Measurements from ENCODE around the gene PTP4A2. TPM values are rescaled to one million over a fixed set of nuclear protein-coding genes. Genes with fewer than 3 reads are reported as not detected.

The PTP4A2 gene
- total and polyA plus RNA-seq, 8 donors, result 78.6 to 330 (median 167) TPM

DNA sequence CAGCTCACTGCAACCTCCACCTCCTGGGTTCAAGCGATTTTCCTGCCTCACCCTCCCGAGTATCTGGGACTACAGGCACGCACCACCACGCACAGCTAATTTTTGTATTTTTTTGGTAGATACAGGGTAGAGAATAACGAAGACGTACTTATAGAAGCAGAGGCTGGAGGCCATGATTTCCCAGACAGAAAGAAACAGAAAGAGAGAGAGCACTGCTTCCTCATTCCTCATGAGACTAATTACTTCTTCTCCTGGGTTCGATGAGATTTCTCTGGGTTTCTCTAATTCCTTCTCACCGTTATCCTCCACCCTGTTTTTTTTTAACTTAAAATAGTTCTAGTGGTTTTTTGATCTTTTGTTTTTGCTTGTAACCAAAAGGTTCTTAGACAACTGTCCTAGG is 23.4 kb upstream of the PTP4A2 start:
- Histone ChIP-seq H3K27ac (peak overlapping the region in 1 of 5 donors; percentile 36), H3K4me1 (peaks cover 14 to 51% (median 15%) of the 10 kb centered on the region in 4 donors), H3K9me3 (no peaks in the 10 kb centered on the region), H3K36me3 (no peaks in the 10 kb centered on the region), H3K27me3 (no peaks in the 10 kb centered on the region), H3K4me3 (no peak overlapping the region)
- TF ChIP-seq POLR2AphosphoS5 (IDR thresholded peaks at IDR 0.05) (no peak), EP300 (IDR thresholded peaks at IDR 0.05) (no peak), POLR2A (IDR thresholded peaks at IDR 0.05) (no peak)
- TF ChIP-seq, protein P1, sequence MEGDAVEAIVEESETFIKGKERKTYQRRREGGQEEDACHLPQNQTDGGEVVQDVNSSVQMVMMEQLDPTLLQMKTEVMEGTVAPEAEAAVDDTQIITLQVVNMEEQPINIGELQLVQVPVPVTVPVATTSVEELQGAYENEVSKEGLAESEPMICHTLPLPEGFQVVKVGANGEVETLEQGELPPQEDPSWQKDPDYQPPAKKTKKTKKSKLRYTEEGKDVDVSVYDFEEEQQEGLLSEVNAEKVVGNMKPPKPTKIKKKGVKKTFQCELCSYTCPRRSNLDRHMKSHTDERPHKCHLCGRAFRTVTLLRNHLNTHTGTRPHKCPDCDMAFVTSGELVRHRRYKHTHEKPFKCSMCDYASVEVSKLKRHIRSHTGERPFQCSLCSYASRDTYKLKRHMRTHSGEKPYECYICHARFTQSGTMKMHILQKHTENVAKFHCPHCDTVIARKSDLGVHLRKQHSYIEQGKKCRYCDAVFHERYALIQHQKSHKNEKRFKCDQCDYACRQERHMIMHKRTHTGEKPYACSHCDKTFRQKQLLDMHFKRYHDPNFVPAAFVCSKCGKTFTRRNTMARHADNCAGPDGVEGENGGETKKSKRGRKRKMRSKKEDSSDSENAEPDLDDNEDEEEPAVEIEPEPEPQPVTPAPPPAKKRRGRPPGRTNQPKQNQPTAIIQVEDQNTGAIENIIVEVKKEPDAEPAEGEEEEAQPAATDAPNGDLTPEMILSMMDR (IDR thresholded peaks at IDR 0.05), result no peak
- no peak for DNase-seq
- intact Hi-C loops (cut with DNase I; ENCODE audit: low total_unique reads), result loop anchor here (10.0 kb wide), 1 partner anchor 147 kb away; the partner anchor contains the start of gene SPOCD1
- 74 to 82% (median 78%) methylated on average over 8 of the region's 8 CpGs for WGBS, 5 donors

DNA sequence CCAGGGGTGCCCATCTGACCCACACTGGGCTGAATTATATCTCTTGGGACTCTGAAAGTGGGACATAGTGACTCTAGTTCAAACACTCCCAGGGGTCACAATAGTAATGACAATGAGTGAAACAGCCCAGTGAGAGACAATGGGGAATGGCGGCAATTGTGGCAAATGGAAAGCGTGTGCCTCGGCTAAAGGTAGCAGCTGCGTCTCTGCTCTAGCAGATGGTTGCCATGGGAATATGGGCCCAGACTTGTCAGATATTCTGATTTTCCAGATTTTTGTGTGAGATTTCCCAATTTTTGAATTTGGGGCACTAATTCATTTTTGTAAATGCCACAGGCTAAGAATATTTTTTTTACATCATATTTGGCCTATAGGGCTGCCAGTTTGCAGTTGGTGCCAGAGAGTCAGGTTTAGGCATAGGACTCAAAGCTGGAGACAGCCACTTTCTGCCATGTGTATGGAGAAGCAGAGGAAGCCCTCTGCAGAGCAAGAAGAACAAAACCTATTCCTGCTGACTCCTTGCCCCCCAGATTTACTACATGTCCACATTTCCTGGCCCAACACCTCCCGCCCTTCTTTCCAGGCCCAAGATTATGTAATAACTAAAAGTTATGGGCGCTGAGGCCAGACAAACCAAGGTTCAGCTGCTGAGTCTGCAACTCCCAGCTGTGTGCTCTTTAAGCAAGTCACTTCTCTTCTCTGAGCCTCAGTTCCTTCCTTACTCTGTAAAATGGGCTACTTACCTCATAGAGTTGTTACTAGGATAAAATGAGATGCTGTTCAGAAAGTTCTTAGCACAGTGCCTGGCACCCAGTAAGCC is 21.6 kb upstream of the PTP4A2 start:
- Histone ChIP-seq H3K27ac (no peak overlapping the region), H3K27me3 (no peaks in the 10 kb centered on the region), H3K4me3 (no peak overlapping the region), H3K4me1 (peaks cover 32 to 69% (median 33%) of the 10 kb centered on the region in 4 donors), H3K36me3 (no peaks in the 10 kb centered on the region), H3K9me3 (no peaks in the 10 kb centered on the region)
- TF ChIP-seq, protein P1 (IDR thresholded peaks at IDR 0.05), result no peak
- TF ChIP-seq EP300 (IDR thresholded peaks at IDR 0.05) (no peak), POLR2AphosphoS5 (IDR thresholded peaks at IDR 0.05) (no peak), POLR2A (IDR thresholded peaks at IDR 0.05) (no peak)
- no peak for DNase-seq
- intact Hi-C loops (cut with DNase I; ENCODE audit: low total_unique reads), result loop anchor here (10.0 kb wide), 1 partner anchor 145 kb away; the partner anchor contains the start of gene SPOCD1
- 88 to 95% (median 93%) methylated on average over 6 of the region's 6 CpGs for WGBS, 5 donors

DNA sequence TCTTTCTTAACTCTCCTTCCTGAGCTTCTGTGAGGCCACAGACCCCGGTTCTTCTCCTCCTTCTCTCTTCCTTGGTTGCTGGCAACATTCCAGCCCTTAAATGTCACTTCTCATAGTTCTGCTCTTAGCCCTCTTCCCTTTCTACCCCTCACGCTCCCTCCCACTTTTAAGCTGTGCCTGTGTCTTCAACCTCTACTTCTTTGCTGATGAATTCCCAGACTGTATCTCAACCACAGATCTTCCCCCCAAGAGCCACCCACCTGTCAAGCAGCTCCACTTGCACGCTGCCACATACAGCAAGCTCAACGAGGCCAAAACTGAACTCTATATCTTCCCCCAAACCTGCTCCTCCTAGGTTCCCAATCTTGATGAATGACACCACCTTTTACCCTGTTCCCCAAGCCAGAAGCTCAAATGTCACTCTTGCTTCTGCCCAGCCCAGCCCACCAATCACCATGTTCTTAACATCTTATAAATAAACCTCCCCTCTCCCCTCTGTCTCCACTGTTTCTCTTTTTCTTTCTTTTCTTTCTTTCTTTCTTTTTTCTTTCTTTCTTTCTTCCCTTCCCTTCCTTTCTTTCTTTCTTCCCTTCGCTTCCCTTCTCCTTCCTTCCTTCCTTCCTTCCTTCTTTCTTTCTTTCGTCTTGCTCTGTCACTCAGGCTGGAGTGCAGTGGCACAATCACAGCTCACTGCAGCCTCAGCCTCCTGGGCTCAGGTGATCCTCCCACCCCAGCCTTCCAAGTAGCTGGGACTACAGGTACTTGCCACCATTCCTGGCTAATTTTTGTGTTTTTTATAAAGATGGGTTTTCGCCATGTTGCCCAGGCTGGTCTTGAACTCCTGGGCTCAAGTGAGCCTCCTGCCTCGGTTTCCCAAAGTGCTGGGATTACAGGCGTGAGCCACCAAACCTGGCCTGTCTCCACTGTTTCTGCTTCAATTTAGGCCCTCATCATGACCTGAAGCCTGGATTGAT is 19.8 kb upstream of the PTP4A2 start:
- H3K4me3 ChIP-seq, result no peak overlapping the region
- peak in 1 of 2 donors; percentile 43 for DNase-seq
- no peaks in the 10 kb centered on the region for H3K27me3 ChIP-seq
- peaks cover 32 to 74% (median 43%) of the 10 kb centered on the region in 4 donors for H3K4me1 ChIP-seq
- WGBS, 5 donors, result 68 to 82% (median 76%) methylated on average over 9 of the region's 9 CpGs
- H3K9me3 ChIP-seq, result no peaks in the 10 kb centered on the region
- intact Hi-C loops (cut with DNase I; ENCODE audit: low total_unique reads), result no loop called here
- peak overlapping the region in 4 of 5 donors; percentile 91 to 97 (median 94) for H3K27ac ChIP-seq
- H3K36me3 ChIP-seq, result no peaks in the 10 kb centered on the region
- no peak for TF ChIP-seq POLR2A (IDR thresholded peaks at IDR 0.05)
- TF ChIP-seq, protein P1 (IDR thresholded peaks at IDR 0.05), result no peak
- no peak for TF ChIP-seq EP300 (IDR thresholded peaks at IDR 0.05)
- no peak for TF ChIP-seq POLR2AphosphoS5 (IDR thresholded peaks at IDR 0.05)
